ENCODE data around the gene TGFBR3L.

- TF ChIP-seq EZH2 (IDR thresholded peaks at IDR 0.05; ENCODE audit: borderline replicate concordance, low read depth, low read length, severe bottlenecking) = no peak
- no peak for TF ChIP-seq CTCF (IDR thresholded peaks at IDR 0.05; ENCODE audit: extremely low read depth in 1 of 2, insufficient read depth in 1 of 2, low read depth in 1 of 2, low read length in 2 of 2)
- no peak for TF ChIP-seq POLR2AphosphoS5 (IDR thresholded peaks at IDR 0.05; ENCODE audit: insufficient read depth, low read depth, low read length)
Observed at GRCh38 chr19:7883105-7883504, 31.5 kb upstream of the TGFBR3L start.
